Mesothelial cell of epicardium (in vitro differentiated cells): ENCODE measurements around the gene NARS2. TPM values are rescaled to one million over a fixed set of nuclear protein-coding genes. Genes with fewer than 3 reads are reported as not detected.
A peak's percentile ranks its signal among the peaks of the same experiment; 100 is the strongest.

Source experiments
- DNase-seq, 2 experiments: peaks; one replicate each; pipeline ENCODE4 v3.0.0; 2021; ENCODE audit warnings: low spot score in 2 of 2; ENCODE audit not compliant: unreplicated experiment in 2 of 2
- H3K27ac Mint-ChIP-seq: 2 replicates; pipeline ENCODE4 v1.8.0; 2021; ENCODE audit warnings: mixed read lengths
- H3K27me3 Mint-ChIP-seq: 2 replicates; pipeline ENCODE4 v1.8.0; 2021; ENCODE audit warnings: low read depth, mixed read lengths
- H3K36me3 Mint-ChIP-seq: 2 replicates; pipeline ENCODE4 v1.8.0; 2021; ENCODE audit warnings: mixed read lengths
- H3K4me1 Mint-ChIP-seq: 2 replicates; pipeline ENCODE4 v1.8.0; 2021; ENCODE audit warnings: mixed read lengths
- H3K4me3 Mint-ChIP-seq: 2 replicates; pipeline ENCODE4 v1.8.0; 2021; ENCODE audit warnings: mild to moderate bottlenecking, moderate library complexity, mixed read lengths
- H3K9me3 Mint-ChIP-seq: 2 replicates; pipeline ENCODE4 v1.8.0; 2021; ENCODE audit warnings: mixed read lengths
- CTCF ChIP-seq: fragments of 200-600 bp; sonication (generic); IDR thresholded peaks from one replicate; pipeline ENCODE4 v1.5.0; 2021; ENCODE audit warnings: antibody characterized with exemption; ENCODE audit not compliant: unreplicated experiment
- total RNA-seq: library from RNA; stranded (reverse); gene quantifications from 3 replicates; pipeline ENCODE4 v1.2.1, GENCODE V29; 2021

The NARS2 gene
- total RNA-seq, 1 donor from 2014 or later, result 23.1 TPM

GRCh38 chr11:78595436-78596130, 20.9 kb upstream of the NARS2 start:
- Mint-ChIP-seq H3K36me3 (no peaks in the 10 kb centered on the region), H3K27ac (peak overlapping the region; percentile 33), H3K27me3 (peaks cover 6% of the 10 kb centered on the region), H3K9me3 (no peaks in the 10 kb centered on the region), H3K4me3 (no peak overlapping the region), H3K4me1 (peaks cover 16% of the 10 kb centered on the region)
- TF ChIP-seq CTCF, result no peak
- DNase-seq, result no peak

GRCh38 chr11:78594814-78595213, 20.1 kb upstream of the NARS2 start:
- Mint-ChIP-seq H3K36me3 (no peaks in the 10 kb centered on the region), H3K27ac (no peak overlapping the region), H3K4me1 (peaks cover 16% of the 10 kb centered on the region), H3K9me3 (no peaks in the 10 kb centered on the region), H3K4me3 (no peak overlapping the region), H3K27me3 (peaks cover 2% of the 10 kb centered on the region)
- no peak for DNase-seq
- TF ChIP-seq CTCF, result no peak

- Mint-ChIP-seq H3K27ac (no peak overlapping the region), H3K27me3 (no peaks in the 10 kb centered on the region), H3K4me3 (no peak overlapping the region), H3K36me3 (peaks cover 9% of the 10 kb centered on the region), H3K9me3 (peaks cover 22% of the 10 kb centered on the region), H3K4me1 (peaks cover 6% of the 10 kb centered on the region)
- DNase-seq, result no peak
- TF ChIP-seq CTCF, result no peak
Observed at GRCh38 chr11:78588517-78588916, 13.9 kb upstream of the NARS2 start.

GRCh38 chr11:78587446-78587845, 12.8 kb upstream of the NARS2 start:
- no peak for TF ChIP-seq CTCF
- H3K4me1 Mint-ChIP-seq, result peaks cover 6% of the 10 kb centered on the region
- peaks cover 28% of the 10 kb centered on the region for H3K9me3 Mint-ChIP-seq
- no peak for DNase-seq
- H3K36me3 Mint-ChIP-seq, result peaks cover 9% of the 10 kb centered on the region
- no peak overlapping the region for H3K4me3 Mint-ChIP-seq
- no peak overlapping the region for H3K27ac Mint-ChIP-seq
- H3K27me3 Mint-ChIP-seq, result no peaks in the 10 kb centered on the region

GRCh38 chr11:78586452-78587046, 11.9 kb upstream of the NARS2 start:
- peaks cover 6% of the 10 kb centered on the region for H3K4me1 Mint-ChIP-seq

More at GRCh38 chr11:78586452-78587046, 11.9 kb upstream of the NARS2 start:
- H3K4me3 Mint-ChIP-seq, result no peak overlapping the region
- TF ChIP-seq CTCF, result peak; percentile 76
- peaks cover 9% of the 10 kb centered on the region for H3K36me3 Mint-ChIP-seq
- no peak for DNase-seq
- H3K9me3 Mint-ChIP-seq, result peaks cover 33% of the 10 kb centered on the region
- H3K27ac Mint-ChIP-seq, result no peak overlapping the region
- H3K27me3 Mint-ChIP-seq, result no peaks in the 10 kb centered on the region
